Measurements from ENCODE around the gene CHCHD6. TPM values are rescaled to one million over a fixed set of nuclear protein-coding genes. Genes with fewer than 3 reads are reported as not detected.

Gene CHCHD6
- total and polyA plus RNA-seq, 2 of the 4 experiments (the other 2 are of a cell fraction) = 18.8 to 28.9 TPM

DNA sequence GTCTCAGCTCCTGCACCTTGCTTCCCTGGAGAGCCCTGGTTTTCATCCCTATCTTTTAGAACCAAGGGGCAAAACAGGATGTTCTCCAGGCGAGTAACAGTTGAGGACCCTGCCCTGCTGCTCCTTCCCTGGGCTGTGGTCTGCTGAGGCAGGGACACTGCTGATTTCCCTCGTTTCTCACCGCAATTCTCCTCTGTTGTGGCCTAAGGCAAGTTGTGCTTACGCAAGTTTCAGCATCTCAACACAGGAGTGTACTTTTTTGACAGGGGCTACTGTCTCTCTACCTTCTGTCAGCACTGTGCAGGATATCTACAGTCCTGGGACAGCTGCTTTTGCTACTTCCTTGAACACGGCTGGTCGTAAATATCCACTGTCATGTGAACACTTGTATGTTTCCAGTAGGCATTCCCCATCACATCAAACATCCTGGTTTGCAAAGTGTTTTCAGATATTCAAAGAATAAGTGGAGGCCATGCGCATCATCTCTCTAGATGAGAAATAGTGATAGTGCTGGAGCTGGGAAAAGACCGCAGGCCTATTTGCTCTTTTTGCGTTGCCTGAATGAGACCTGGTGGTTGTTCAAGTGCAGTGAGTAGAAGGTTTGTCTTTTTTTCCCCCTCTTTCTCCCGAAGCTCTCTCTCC is 168.8 kb downstream of the CHCHD6 start:
- H3K4ac ChIP-seq (ENCODE audit: low read depth, low read length) = no peak overlapping the region
- H2AK9ac ChIP-seq (replicated peaks; ENCODE audit: low read depth, low read length, poor library complexity) = no peak overlapping the region
- DNase-seq (no peak), ATAC-seq (ENCODE audit: low read depth) (no peak)
- H2BK120ac ChIP-seq (ENCODE audit: low read depth, low read length) = no peak overlapping the region
- no peak overlapping the region for H2AK5ac ChIP-seq (ENCODE audit: low read depth, low read length)
- H3K27me3 ChIP-seq (ENCODE audit: control insufficient read depth, insufficient read depth, low read length) = no peaks in the 10 kb centered on the region
- intact Hi-C loops (cut with micrococcal nuclease) = no loop called here
- H3K56ac ChIP-seq (ENCODE audit: extremely low read depth, insufficient read depth, low read length) = no peak overlapping the region
- H3K4me3 ChIP-seq (ENCODE audit: insufficient read depth, low read depth, low read length) = no peak overlapping the region
- H3K4me2 ChIP-seq (ENCODE audit: low read depth, low read length) = no peak overlapping the region
- WGBS, 2 experiments (ENCODE audit: extremely low coverage in 2 of 2, insufficient read length in 1 of 2) = 79% methylated on average over 3 of the region's 10 CpGs; no CpG with 5 or more reads in 1 of the 2 experiments
- no peak overlapping the region for H4K8ac ChIP-seq (ENCODE audit: low read depth in 2 of 2, low read length in 2 of 2)
- no peak overlapping the region for H2BK5ac ChIP-seq (ENCODE audit: low read depth, low read length, poor library complexity, severe bottlenecking)
- peaks cover 3% of the 10 kb centered on the region; the same call in 1 of the 2 replicates for H3K9me1 ChIP-seq (ENCODE audit: insufficient read depth, low read length)
- no peak overlapping the region for H3K27ac ChIP-seq (ENCODE audit: insufficient read depth, low read length)
- TF ChIP-seq FOS (IDR thresholded peaks at IDR 0.05; ENCODE audit: low read depth, low read length) (no peak), BHLHE40 (IDR thresholded peaks at IDR 0.05; ENCODE audit: low read depth, low read length) (no peak), SMC3 (IDR thresholded peaks at IDR 0.05; ENCODE audit: low read depth, low read length) (no peak), RFX5 (IDR thresholded peaks at IDR 0.05; ENCODE audit: low read depth, low read length) (no peak), MAFK (IDR thresholded peaks at IDR 0.05; ENCODE audit: low read depth, low read length) (no peak), RAD21 (IDR thresholded peaks at IDR 0.05; ENCODE audit: low read length) (no peak), CHD1 (IDR thresholded peaks at IDR 0.05; ENCODE audit: low read depth, low read length) (no peak), RCOR1 (IDR thresholded peaks at IDR 0.05; ENCODE audit: insufficient replicate concordance, low read length) (no peak), NFE2L2 (IDR thresholded peaks at IDR 0.05; ENCODE audit: low read depth, low read length) (no peak), CEBPB (IDR thresholded peaks at IDR 0.05; ENCODE audit: low read depth, low read length) (no peak), POLR2A (IDR thresholded peaks at IDR 0.05; ENCODE audit: low read depth, low read length) (no peak), MAZ (IDR thresholded peaks at IDR 0.05; ENCODE audit: borderline replicate concordance, low read depth, low read length) (no peak), MXI1 (IDR thresholded peaks at IDR 0.05; ENCODE audit: borderline replicate concordance, low read depth, low read length) (no peak)
- TF ChIP-seq, protein P1, sequence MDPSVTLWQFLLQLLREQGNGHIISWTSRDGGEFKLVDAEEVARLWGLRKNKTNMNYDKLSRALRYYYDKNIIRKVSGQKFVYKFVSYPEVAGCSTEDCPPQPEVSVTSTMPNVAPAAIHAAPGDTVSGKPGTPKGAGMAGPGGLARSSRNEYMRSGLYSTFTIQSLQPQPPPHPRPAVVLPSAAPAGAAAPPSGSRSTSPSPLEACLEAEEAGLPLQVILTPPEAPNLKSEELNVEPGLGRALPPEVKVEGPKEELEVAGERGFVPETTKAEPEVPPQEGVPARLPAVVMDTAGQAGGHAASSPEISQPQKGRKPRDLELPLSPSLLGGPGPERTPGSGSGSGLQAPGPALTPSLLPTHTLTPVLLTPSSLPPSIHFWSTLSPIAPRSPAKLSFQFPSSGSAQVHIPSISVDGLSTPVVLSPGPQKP (IDR thresholded peaks at IDR 0.05; ENCODE audit: borderline replicate concordance, low read depth, low read length) = no peak
- TF ChIP-seq, protein P2, sequence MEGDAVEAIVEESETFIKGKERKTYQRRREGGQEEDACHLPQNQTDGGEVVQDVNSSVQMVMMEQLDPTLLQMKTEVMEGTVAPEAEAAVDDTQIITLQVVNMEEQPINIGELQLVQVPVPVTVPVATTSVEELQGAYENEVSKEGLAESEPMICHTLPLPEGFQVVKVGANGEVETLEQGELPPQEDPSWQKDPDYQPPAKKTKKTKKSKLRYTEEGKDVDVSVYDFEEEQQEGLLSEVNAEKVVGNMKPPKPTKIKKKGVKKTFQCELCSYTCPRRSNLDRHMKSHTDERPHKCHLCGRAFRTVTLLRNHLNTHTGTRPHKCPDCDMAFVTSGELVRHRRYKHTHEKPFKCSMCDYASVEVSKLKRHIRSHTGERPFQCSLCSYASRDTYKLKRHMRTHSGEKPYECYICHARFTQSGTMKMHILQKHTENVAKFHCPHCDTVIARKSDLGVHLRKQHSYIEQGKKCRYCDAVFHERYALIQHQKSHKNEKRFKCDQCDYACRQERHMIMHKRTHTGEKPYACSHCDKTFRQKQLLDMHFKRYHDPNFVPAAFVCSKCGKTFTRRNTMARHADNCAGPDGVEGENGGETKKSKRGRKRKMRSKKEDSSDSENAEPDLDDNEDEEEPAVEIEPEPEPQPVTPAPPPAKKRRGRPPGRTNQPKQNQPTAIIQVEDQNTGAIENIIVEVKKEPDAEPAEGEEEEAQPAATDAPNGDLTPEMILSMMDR (conservative IDR thresholded peaks at IDR 0.05; ENCODE audit: low read depth, low read length) = no peak
- TF ChIP-seq, protein P3, sequence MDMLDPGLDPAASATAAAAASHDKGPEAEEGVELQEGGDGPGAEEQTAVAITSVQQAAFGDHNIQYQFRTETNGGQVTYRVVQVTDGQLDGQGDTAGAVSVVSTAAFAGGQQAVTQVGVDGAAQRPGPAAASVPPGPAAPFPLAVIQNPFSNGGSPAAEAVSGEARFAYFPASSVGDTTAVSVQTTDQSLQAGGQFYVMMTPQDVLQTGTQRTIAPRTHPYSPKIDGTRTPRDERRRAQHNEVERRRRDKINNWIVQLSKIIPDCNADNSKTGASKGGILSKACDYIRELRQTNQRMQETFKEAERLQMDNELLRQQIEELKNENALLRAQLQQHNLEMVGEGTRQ (IDR thresholded peaks at IDR 0.05; ENCODE audit: low read depth, low read length) = no peak
- H3K79me1 ChIP-seq (ENCODE audit: low read depth in 1 of 2, low read length in 2 of 2) = no peaks in the 10 kb centered on the region; a peak in 1 of 4 replicates
- ChIA-PET CTCF (no interaction called here), POLR2A (ENCODE audit: unreplicated experiment) (no interaction called here)
- in situ Hi-C loops (cut with MboI; ENCODE audit: low sequenced_read_pairs) = no loop called here
- H3K9me3 ChIP-seq (ENCODE audit: control insufficient read depth, insufficient read depth, low read length) = no peaks in the 10 kb centered on the region
- dilution Hi-C loops (cut with HindIII; ENCODE audit: low sequenced_read_pairs, unreplicated experiment) = no loop called here
- no peak overlapping the region for H3K14ac ChIP-seq (replicated peaks; ENCODE audit: low read depth, low read length)
- H2AFZ ChIP-seq (replicated peaks; ENCODE audit: low read length, poor library complexity) = no peak overlapping the region
- no peak overlapping the region for H2BK15ac ChIP-seq (ENCODE audit: low read depth, low read length)
- H3K4me1 ChIP-seq (ENCODE audit: control insufficient read depth, insufficient read depth, low read length) = no peaks in the 10 kb centered on the region
- no peaks in the 10 kb centered on the region for H3K36me3 ChIP-seq (ENCODE audit: control insufficient read depth, insufficient read depth, low read length)
- H4K5ac ChIP-seq (ENCODE audit: low read depth, low read length) = no peak overlapping the region
- no TSS peak for BruUV-seq (replicated peaks)
- no peak overlapping the region for H4K91ac ChIP-seq (ENCODE audit: insufficient read depth, low read depth, low read length)
- H3K9ac ChIP-seq (ENCODE audit: low read depth, low read length) = no peak overlapping the region
- H4K20me1 ChIP-seq (ENCODE audit: insufficient read depth, low read length) = no peaks in the 10 kb centered on the region
- H3K23ac ChIP-seq (ENCODE audit: low read depth, low read length) = no peak overlapping the region
- H2BK20ac ChIP-seq (ENCODE audit: low read depth, low read length) = no peak overlapping the region
- no peak overlapping the region for H3K18ac ChIP-seq (ENCODE audit: low read depth, low read length)

Data from IMR-90 (cell line).